SK-N-SH (cell line): ENCODE data around the gene ARAF. TPM values are rescaled to one million over a fixed set of nuclear protein-coding genes. Genes with fewer than 3 reads are reported as not detected.

Experiments used
- CTCF ChIA-PET: fragments of 300-600, 350-600 bp; formaldehyde crosslinking; extraction: SDS; loops from one replicate; lab custom pipeline; 2021; lab: Yijun Ruan, JAX
- POLR2A ChIA-PET: fragments of 350-600 bp; sonication (Branson Sonifier 250); formaldehyde crosslinking; extraction: SDS; loops from one replicate; lab custom pipeline; 2020; ENCODE audit warnings: antibody characterized with exemption, inconsistent platforms; lab: Yijun Ruan, JAX
- DNase-seq: peaks from one replicate; pipeline ENCODE4 v3.0.0; 2012
- H2AFZ ChIP-seq: fragments of 200-600 bp; sonication (generic); 2 replicates; pipeline ENCODE4 v1.8.1; 2016; ENCODE audit warnings: antibody characterized with exemption, mild to moderate bottlenecking, low read depth
- H3F3A ChIP-seq: fragments of 200-600 bp; sonication (generic); replicated peaks from 2 replicates; pipeline ENCODE3; 2016; ENCODE audit warnings: antibody characterized with exemption, mild to moderate bottlenecking; ENCODE audit not compliant: insufficient read depth
- H3K27ac ChIP-seq, 2 experiments: fragments of 200-500 bp in 1 of 2; fragments of 200-600 bp in 1 of 2; sonication (Bioruptor generic) in 1 of 2; sonication (generic), shearing (Covaris generic) in 1 of 2; 2 replicates each; pipeline versions ENCODE4 v1.5.1 to v1.6.1; 2014 to 2016; ENCODE audit warnings: low read depth in 2 of 2, inconsistent platforms in 1 of 2, low read length in 1 of 2, mild to moderate bottlenecking in 1 of 2, mixed read lengths in 1 of 2
- H3K27me3 ChIP-seq: fragments of 200-600 bp; sonication (generic), shearing (Covaris generic); 2 replicates; pipeline ENCODE4 v1.6.1; 2016; ENCODE audit warnings: mixed run types; ENCODE audit not compliant: insufficient read depth
- H3K36me3 ChIP-seq, 2 experiments: fragments of 200-500 bp in 1 of 2; fragments of 200-600 bp in 1 of 2; sonication (Bioruptor generic) in 1 of 2; sonication (generic) in 1 of 2; replicated peaks in 1 of 2; 2 replicates each; pipeline versions ENCODE3 to v1.5.1; 2014 to 2016; ENCODE audit warnings: low read length in 1 of 2, mild to moderate bottlenecking in 1 of 2; ENCODE audit not compliant: insufficient read depth in 2 of 2, control insufficient read depth in 1 of 2
- H3K4me1 ChIP-seq, 2 experiments: fragments of 200-500 bp in 1 of 2; fragments of 200-600 bp in 1 of 2; sonication (Bioruptor generic) in 1 of 2; sonication (generic), shearing (Covaris generic) in 1 of 2; 2 replicates each; pipeline versions ENCODE4 v1.5.1 to v1.6.1; 2014 to 2016; ENCODE audit warnings: low read depth in 1 of 2, low read length in 1 of 2, mixed run types in 1 of 2; ENCODE audit not compliant: insufficient read depth in 2 of 2, control insufficient read depth in 1 of 2
- H3K4me2 ChIP-seq: fragments of 200-600 bp; sonication (generic), shearing (Covaris generic); 2 replicates; pipeline ENCODE4 v1.6.1; 2017; ENCODE audit warnings: mixed run types
- H3K4me3 ChIP-seq, 2 experiments: fragments of 200-500 bp in 1 of 2; fragments of 200-600 bp in 1 of 2; sonication (Bioruptor generic) in 1 of 2; sonication (generic), shearing (Covaris generic) in 1 of 2; 2 replicates each; pipeline versions ENCODE4 v1.5.1 to v1.8.1; 2014 to 2016; ENCODE audit warnings: low read depth in 2 of 2, inconsistent platforms in 1 of 2, low read length in 1 of 2, mild to moderate bottlenecking in 1 of 2, mixed read lengths in 1 of 2, moderate library complexity in 1 of 2
- H3K79me2 ChIP-seq: fragments of 200-600 bp; sonication (generic); 2 replicates; pipeline ENCODE4 v1.8.1; 2017; ENCODE audit warnings: mild to moderate bottlenecking; ENCODE audit not compliant: insufficient read depth
- H3K9ac ChIP-seq: fragments of 200-600 bp; sonication (generic); 2 replicates; pipeline ENCODE4 v1.6.1; 2017; ENCODE audit warnings: mixed run types
- H3K9me2 ChIP-seq: fragments of 200-600 bp; sonication (generic); 2 replicates; pipeline ENCODE4 v1.6.1; 2017; ENCODE audit warnings: mixed run types
- H3K9me3 ChIP-seq: fragments of 200-600 bp; sonication (generic); 2 replicates; pipeline ENCODE4 v1.6.1; 2017; ENCODE audit warnings: mixed run types, mild to moderate bottlenecking, moderate library complexity
- H4K20me1 ChIP-seq: fragments of 200-600 bp; sonication (generic); 2 replicates; pipeline ENCODE4 v1.6.1; 2017; ENCODE audit warnings: mild to moderate bottlenecking, mixed run types; ENCODE audit not compliant: insufficient read depth
- CTCF ChIP-seq: fragments of 200-600 bp; sonication (generic); IDR thresholded peaks from 2 replicates; pipeline ENCODE4 v1.6.1; 2017; ENCODE audit warnings: antibody characterized with exemption, mild to moderate bottlenecking, moderate library complexity
- ELF1 ChIP-seq: IDR thresholded peaks from 2 replicates; pipeline ENCODE4 v1.4.0; 2012
- IRF3 ChIP-seq: fragments of 150-350 bp; IDR thresholded peaks from 2 replicates; pipeline ENCODE4 v1.6.1; 2016; ENCODE audit warnings: mild to moderate bottlenecking, low read depth, low read length
- JUND ChIP-seq: IDR thresholded peaks from 2 replicates; pipeline ENCODE4 v1.4.0; 2012
- MAX ChIP-seq: IDR thresholded peaks from 2 replicates; pipeline ENCODE4 v1.4.0; 2012; ENCODE audit warnings: low read depth
- MEF2A ChIP-seq: IDR thresholded peaks from 2 replicates; pipeline ENCODE4 v1.4.0; 2012; ENCODE audit warnings: low read depth, borderline replicate concordance
- MXI1 ChIP-seq: IDR thresholded peaks from 2 replicates; pipeline ENCODE4 v1.6.1; 2012; ENCODE audit warnings: mild to moderate bottlenecking, low read depth, low read length, improper control_type of control experiment
- PBX3 ChIP-seq: IDR thresholded peaks from 2 replicates; pipeline ENCODE4; 2012
- POLR2AphosphoS5 ChIP-seq: IDR thresholded peaks from 2 replicates; pipeline ENCODE4 v1.6.1; 2012; ENCODE audit warnings: low read depth, low read length
- SIN3A ChIP-seq: IDR thresholded peaks from 2 replicates; pipeline ENCODE4 v1.6.1; 2012; ENCODE audit warnings: low read depth, mild to moderate bottlenecking, low read length, moderate library complexity, borderline replicate concordance
- USF1 ChIP-seq: IDR thresholded peaks from 2 replicates; pipeline ENCODE4 v1.4.0; 2012; ENCODE audit warnings: low read depth, borderline replicate concordance
- YY1 ChIP-seq: IDR thresholded peaks from 2 replicates; pipeline ENCODE4 v1.4.0; 2012; ENCODE audit warnings: low read depth, mild to moderate bottlenecking
- WGBS: methylation state at CpG from one replicate; pipeline ENCODE4 v1.1.6; 2017; ENCODE audit warnings: low lambda C conversion rate; 5-methylcytosine and 5-hydroxymethylcytosine counted together
- polyA plus RNA-seq, 3 experiments: library from polyadenylated mRNA; depleted of rRNA; stranded (reverse); fragments of >200 nt; gene quantifications; 2 replicates each; pipeline ENCODE4 v1.2.3, GENCODE V29; 2012

The ARAF gene
- polyA plus RNA-seq, 1 of the 3 experiments (the other 2 are of a cell fraction), result 48.6 TPM

GRCh38 chrX:47556045-47556623 lies 4.9 kb upstream of the ARAF start:
- ChIA-PET CTCF (interaction anchor here (1.0 to 2.9 kb wide), 3 partner anchors 15 to 88 kb away, joined by 3 to 12 read pairs (median 4); no protein-coding TSS in a partner anchor), POLR2A (interaction anchor here (0.7 to 1.0 kb wide), 2 partner anchors 15 to 465 kb away, joined by 3 to 5 read pairs; no protein-coding TSS in a partner anchor)
- Histone ChIP-seq H4K20me1 (no peaks in the 10 kb centered on the region), H3K4me1 (peaks cover 0 to 3% of the 10 kb centered on the region in 2 experiments; a peak in 1 of 4 replicates), H3K27me3 (no peaks in the 10 kb centered on the region; the same call in 1 of the 2 replicates), H3F3A (peaks cover 9% of the 10 kb centered on the region), H2AFZ (peak overlapping the region; percentile 85), H3K79me2 (peaks cover 9% of the 10 kb centered on the region; the same call in 1 of the 2 replicates), H3K4me2 (peak overlapping the region; percentile 69), H3K9me3 (no peaks in the 10 kb centered on the region), H3K36me3 (no peaks in the 10 kb centered on the region), H3K27ac (peak overlapping the region; percentile 50 to 74), H3K9me2 (no peaks in the 10 kb centered on the region), H3K9ac (peak overlapping the region; percentile 51), H3K4me3 (peak overlapping the region; percentile 52)
- DNase-seq, result peak; percentile 80
- TF ChIP-seq PBX3 (peak; percentile 96), YY1 (no peak), POLR2AphosphoS5 (peak; percentile 88), IRF3 (peak; percentile 63), ELF1 (peak; percentile 57; the same call in 1 of the 2 replicates), USF1 (no peak), CTCF (no peak), MEF2A (no peak), MXI1 (peak; percentile 38; the same call in 1 of the 2 replicates), MAX (peak; percentile 61; the same call in 1 of the 2 replicates), SIN3A (0 out of 2 replicates have a peak, but pooled peaks have one; percentile 27), JUND (no peak)
- WGBS, result 5% methylated on average over 16 of the region's 20 CpGs
